Ectodermal cell (in vitro differentiated cells): Measurements from ENCODE around the gene LYPLA2.

Experiments used
- H3K27ac ChIP-seq: 2 replicates; pipeline ENCODE4 v1.7.0; 2013; ENCODE audit warnings: mild to moderate bottlenecking, low read depth, low read length; ENCODE audit not compliant: insufficient read depth, poor library complexity, severe bottlenecking
- H3K27me3 ChIP-seq: 2 replicates; pipeline ENCODE4 v1.7.0; 2013; ENCODE audit warnings: mild to moderate bottlenecking, low read length; ENCODE audit not compliant: insufficient read depth, control insufficient read depth, poor library complexity, severe bottlenecking
- H3K36me3 ChIP-seq: one replicate; pipeline ENCODE4 v1.7.0; 2013; ENCODE audit warnings: low read length; ENCODE audit not compliant: control insufficient read depth, insufficient read depth
- H3K4me1 ChIP-seq: one replicate; pipeline ENCODE4 v1.7.0; 2013; ENCODE audit warnings: low read length; ENCODE audit not compliant: control insufficient read depth, insufficient read depth
- H3K4me3 ChIP-seq: 2 replicates; pipeline ENCODE4 v1.7.0; 2013; ENCODE audit warnings: low read depth, low read length, control low read depth; ENCODE audit not compliant: insufficient read depth
- H3K9me3 ChIP-seq: 2 replicates; pipeline ENCODE4 v1.7.0; 2013; ENCODE audit warnings: mild to moderate bottlenecking, low read length, moderate library complexity; ENCODE audit not compliant: control insufficient read depth
- WGBS, 2 experiments: methylation state at CpG; one replicate each; pipeline ENCODE4 v1.1.7; 2013; ENCODE audit warnings: missing lambda C conversion rate in 2 of 2; 5-methylcytosine and 5-hydroxymethylcytosine counted together

Gene LYPLA2

DNA sequence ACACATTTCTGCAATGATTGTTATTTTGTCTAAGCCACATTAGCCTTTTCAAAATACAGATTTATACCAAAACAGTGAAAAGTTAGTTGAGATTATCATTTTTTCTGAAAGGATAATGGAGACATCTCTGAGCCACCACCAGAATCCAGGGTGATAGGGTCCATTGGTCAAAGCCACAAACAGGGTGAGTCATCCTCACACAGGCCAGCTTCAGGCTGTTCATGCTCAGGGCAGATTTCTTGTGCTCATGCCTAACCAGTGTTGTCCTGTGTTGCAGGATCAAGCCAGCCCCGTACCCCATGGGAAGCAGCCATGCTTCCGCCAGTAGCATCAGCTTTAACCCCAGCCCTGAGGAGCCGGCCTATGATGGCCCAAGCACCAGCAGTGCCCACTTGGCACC is 34.3 kb upstream of the LYPLA2 start:
- Histone ChIP-seq H3K27me3 (no peaks in the 10 kb centered on the region), H3K27ac (no peak overlapping the region), H3K4me1 (no peaks in the 10 kb centered on the region), H3K4me3 (no peak overlapping the region), H3K9me3 (no peaks in the 10 kb centered on the region), H3K36me3 (peaks cover 94% of the 10 kb centered on the region)
- WGBS, 2 experiments = 93 to 95% methylated on average over 3 of the region's 3 CpGs

DNA sequence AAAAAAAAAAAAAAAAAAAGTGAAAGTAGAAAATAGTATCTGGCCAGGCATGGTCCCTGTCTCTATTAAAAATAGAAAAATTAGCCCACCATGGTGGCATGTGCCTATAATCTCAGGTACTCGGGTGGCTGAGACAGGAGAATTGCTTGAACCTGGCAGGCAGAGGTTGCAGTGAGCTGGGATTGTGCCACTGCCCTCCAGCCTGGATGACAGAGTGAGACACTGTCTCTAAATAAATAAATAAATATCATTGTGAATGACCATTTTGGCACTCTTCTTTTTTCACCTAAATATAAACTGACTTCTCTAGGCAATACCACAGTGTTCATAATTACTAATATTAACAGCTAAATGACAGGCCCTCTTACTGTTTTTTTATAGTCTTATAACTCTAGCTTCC is 33.1 kb upstream of the LYPLA2 start:
- 93 to 94% methylated on average over 1 of the region's 1 CpG for WGBS, 2 experiments
- H3K36me3 ChIP-seq = peaks cover 83% of the 10 kb centered on the region

DNA sequence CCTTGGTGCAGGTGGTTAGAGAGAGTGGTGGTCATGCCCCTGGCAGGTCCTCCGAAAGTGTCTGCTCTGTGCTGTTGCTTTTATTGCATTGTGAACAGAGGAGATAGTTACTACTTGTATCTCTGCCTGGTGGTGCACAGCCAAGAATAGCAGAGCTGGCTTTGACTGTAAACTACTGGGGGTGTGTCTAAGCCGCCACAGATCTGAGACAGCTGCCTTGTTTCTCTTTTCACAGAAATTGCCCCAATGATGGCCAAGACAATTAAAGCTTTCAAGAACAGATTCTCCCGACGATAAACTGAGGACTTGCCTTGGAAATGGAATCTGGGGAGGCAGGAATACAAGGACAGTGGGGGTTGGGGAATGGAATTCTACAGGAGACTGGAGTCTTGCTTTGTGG is 31.7 kb upstream of the LYPLA2 start:
- no peak overlapping the region for H3K27ac ChIP-seq
- H3K36me3 ChIP-seq = peaks cover 68% of the 10 kb centered on the region
- WGBS, 2 experiments = 92 to 97% methylated on average over 4 of the region's 4 CpGs
- H3K27me3 ChIP-seq = no peaks in the 10 kb centered on the region
- H3K4me1 ChIP-seq = no peaks in the 10 kb centered on the region
- H3K9me3 ChIP-seq = no peaks in the 10 kb centered on the region
- no peak overlapping the region for H3K4me3 ChIP-seq

More for the DNA sequence above, 33.1 kb upstream of the LYPLA2 start:
- Histone ChIP-seq H3K4me3 (no peak overlapping the region), H3K27me3 (no peaks in the 10 kb centered on the region), H3K4me1 (no peaks in the 10 kb centered on the region), H3K9me3 (no peaks in the 10 kb centered on the region), H3K27ac (no peak overlapping the region)

DNA sequence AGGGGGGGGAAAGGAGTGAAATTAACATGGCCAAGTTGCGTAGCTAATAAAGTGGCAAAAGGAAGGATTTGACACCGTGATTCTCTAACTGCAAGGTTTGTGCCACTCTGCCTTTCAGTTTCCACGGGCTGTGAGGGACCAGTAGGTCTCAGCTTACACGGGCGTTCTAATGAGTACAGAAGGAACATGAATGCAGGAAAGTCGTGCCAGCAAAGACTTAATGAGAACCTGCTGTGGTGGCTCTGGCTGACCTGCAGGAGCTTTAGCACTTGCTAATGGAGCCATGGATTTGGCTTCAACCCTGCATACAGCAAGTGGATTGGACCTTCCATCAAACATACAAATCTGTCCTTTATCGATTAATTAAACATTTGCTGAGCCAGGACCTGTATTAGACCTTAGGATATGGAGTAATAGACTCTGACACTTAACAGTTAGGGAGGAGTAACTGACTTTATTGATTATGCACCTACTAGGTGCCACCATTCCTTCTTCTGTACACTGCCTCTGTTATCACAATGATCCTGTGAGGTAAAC is 27.8 kb upstream of the LYPLA2 start:
- H3K27me3 ChIP-seq = no peaks in the 10 kb centered on the region
- H3K27ac ChIP-seq = no peak overlapping the region
- WGBS, 2 experiments = 87 to 90% methylated on average over 6 to 7 of the region's 7 CpGs
- H3K4me1 ChIP-seq = no peaks in the 10 kb centered on the region
- no peak overlapping the region for H3K4me3 ChIP-seq
- no peaks in the 10 kb centered on the region for H3K9me3 ChIP-seq
- peaks cover 32% of the 10 kb centered on the region for H3K36me3 ChIP-seq

DNA sequence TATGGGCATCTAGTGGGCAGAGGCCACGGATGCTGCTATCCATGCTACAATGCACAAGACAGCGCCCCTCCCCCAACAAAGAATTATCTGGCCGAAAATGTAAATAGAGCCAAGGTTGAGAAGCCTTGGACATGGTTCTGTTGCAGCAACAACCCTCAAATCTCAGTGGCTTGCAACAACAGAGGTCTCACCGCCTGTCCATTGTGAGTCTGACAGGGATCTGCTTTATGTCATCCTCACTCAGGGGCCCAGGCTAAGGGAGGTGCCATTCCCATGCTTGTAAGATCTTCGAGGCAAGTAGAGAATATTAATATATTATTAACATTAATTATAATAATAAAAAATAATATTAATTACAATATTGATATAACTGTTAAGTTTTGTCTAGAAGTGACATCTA is 22.2 kb upstream of the LYPLA2 start:
- Histone ChIP-seq H3K9me3 (no peaks in the 10 kb centered on the region), H3K27me3 (no peaks in the 10 kb centered on the region), H3K4me1 (no peaks in the 10 kb centered on the region), H3K4me3 (no peak overlapping the region), H3K36me3 (no peaks in the 10 kb centered on the region), H3K27ac (no peak overlapping the region)
- 89 to 97% methylated on average over 4 of the region's 5 CpGs for WGBS, 2 experiments

DNA sequence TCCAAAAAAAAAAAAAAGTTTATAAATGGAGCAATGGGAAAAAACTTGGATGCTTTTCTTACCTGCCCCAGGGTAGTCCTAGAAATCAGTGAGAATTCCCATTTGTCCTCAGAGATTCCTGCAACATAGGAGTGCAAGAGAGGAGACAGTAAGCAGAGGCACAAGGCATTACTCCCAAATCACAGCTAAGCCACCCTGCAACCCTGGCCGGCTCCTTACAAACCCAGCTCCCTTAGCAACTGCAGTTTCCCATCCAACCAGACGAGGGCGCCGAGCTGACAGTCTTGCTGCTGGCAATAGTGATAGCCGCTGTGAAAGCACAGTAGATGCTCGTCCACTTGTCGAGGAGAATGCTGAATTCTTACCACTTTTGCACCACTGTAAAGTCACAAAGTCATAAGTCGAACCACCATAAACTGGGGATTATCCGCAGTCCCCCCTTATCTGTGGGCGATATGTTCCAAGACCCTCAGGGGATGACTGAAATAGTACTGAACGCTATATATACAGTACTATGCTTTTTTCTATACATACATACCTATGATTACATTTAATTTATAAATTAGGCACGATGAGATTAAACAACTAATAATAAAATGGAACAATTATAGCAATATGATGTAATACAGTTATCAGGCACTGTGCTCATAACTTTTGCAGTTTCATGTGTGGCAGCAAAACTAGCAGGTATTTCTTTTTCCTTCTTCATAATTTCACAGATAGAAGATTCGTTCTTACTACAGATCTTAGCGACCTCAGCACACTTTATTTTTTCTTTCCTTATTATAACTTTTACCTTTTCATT is 18.7 kb upstream of the LYPLA2 start:
- H3K27me3 ChIP-seq = no peaks in the 10 kb centered on the region
- no peaks in the 10 kb centered on the region for H3K36me3 ChIP-seq
- H3K27ac ChIP-seq = no peak overlapping the region
- H3K4me1 ChIP-seq = no peaks in the 10 kb centered on the region
- no peak overlapping the region for H3K4me3 ChIP-seq
- no peaks in the 10 kb centered on the region for H3K9me3 ChIP-seq
- WGBS, 2 experiments = 18 to 19% methylated on average over 12 of the region's 14 CpGs

DNA sequence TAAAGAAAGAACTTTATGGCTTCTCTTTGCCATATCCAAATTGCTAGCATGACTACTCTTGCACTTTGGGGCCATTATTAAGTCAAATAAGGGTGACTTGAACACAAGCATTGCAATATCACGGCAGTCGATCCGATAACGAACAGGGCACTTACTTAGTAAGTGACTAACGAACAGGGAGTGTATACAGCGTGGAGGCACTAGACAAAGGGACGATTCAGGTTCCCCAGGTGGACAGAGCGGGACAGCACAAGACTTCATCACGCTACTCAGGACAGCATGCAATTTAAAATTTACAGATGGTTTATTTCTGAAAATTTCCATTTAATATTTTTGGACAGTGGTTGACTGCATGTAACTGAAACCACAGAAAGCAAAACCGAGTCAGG is 18.1 kb upstream of the LYPLA2 start:
- no peaks in the 10 kb centered on the region for H3K9me3 ChIP-seq
- no peaks in the 10 kb centered on the region for H3K27me3 ChIP-seq
- 92% methylated on average over 10 of the region's 10 CpGs for WGBS, 2 experiments
- no peak overlapping the region for H3K4me3 ChIP-seq
- no peak overlapping the region for H3K27ac ChIP-seq
- no peaks in the 10 kb centered on the region for H3K36me3 ChIP-seq
- H3K4me1 ChIP-seq = no peaks in the 10 kb centered on the region

DNA sequence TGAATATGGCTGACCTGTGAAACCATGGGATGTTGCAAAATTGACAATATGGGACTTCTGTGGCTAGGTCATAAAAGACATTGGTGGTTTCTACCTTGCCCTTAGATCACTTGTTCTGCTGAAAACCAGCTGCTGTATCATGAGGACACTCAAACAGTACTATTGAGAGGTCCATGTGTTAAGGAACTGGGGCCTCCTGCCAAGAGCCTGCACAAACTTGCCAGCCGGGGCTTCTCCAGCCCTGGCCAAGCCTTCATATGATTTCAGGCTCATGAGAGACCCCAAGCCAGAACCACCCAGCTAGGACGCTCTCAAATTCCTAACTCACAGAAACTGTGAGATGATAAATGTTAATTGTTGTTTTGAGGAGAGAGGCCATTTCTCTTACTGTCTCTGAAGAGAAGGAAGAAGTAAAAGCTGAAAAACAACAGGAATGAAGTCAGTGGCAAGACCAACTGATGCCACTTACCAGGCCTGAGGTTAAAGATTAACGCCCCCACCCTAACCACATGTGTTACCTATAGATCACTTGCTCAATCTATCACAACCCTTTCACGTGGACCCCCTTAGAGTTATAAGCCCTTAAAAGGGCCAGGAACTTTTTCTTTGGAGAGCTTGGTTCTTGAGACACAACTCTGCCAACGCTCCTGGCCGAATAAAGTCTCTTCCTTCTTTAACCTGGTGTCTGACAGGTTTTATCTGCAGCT is 16.6 kb upstream of the LYPLA2 start:
- WGBS, 2 experiments = 91 to 92% methylated on average over 5 to 6 of the region's 6 CpGs

DNA sequence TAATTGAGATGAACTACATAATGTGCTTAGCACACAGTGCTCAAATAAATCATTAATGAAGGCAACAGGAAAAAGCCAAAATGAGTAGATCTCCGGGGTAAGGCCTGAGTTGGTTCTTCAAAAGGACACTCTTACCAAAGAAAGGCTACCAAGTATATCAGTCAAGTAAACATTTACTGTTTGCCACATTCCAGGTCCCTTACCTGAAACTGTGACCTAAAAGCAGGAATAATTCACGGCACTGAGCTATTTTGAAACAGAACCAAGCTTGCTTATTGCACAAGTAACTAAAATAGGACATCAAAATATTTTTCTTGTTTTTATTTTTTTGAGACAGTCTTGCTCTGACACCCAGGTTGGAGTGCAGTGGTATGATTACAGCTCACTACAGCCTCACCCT is 14.7 kb upstream of the LYPLA2 start:
- H3K9me3 ChIP-seq = no peaks in the 10 kb centered on the region
- H3K36me3 ChIP-seq = peaks cover 6% of the 10 kb centered on the region
- H3K27ac ChIP-seq = no peak overlapping the region
- no peak overlapping the region for H3K4me3 ChIP-seq
- H3K4me1 ChIP-seq = peaks cover 8% of the 10 kb centered on the region
- WGBS, 2 experiments = 90 to 95% methylated on average over 2 of the region's 2 CpGs
- H3K27me3 ChIP-seq = no peaks in the 10 kb centered on the region

More for the DNA sequence above, 16.6 kb upstream of the LYPLA2 start:
- H3K9me3 ChIP-seq = no peaks in the 10 kb centered on the region
- no peaks in the 10 kb centered on the region for H3K36me3 ChIP-seq
- no peaks in the 10 kb centered on the region for H3K27me3 ChIP-seq
- H3K4me3 ChIP-seq = no peak overlapping the region
- peaks cover 5% of the 10 kb centered on the region for H3K4me1 ChIP-seq
- H3K27ac ChIP-seq = no peak overlapping the region
